HG03520 (cell line): ENCODE data around the gene SLC2A13.

Experiments
- ATAC-seq: cut with Tn5 transposase; IDR thresholded peaks from one replicate; pipeline ENCODE4 v1.9.1; 2021; ENCODE audit warnings: mild to moderate bottlenecking, moderate library complexity; ENCODE audit not compliant: unreplicated experiment

The SLC2A13 gene

DNA sequence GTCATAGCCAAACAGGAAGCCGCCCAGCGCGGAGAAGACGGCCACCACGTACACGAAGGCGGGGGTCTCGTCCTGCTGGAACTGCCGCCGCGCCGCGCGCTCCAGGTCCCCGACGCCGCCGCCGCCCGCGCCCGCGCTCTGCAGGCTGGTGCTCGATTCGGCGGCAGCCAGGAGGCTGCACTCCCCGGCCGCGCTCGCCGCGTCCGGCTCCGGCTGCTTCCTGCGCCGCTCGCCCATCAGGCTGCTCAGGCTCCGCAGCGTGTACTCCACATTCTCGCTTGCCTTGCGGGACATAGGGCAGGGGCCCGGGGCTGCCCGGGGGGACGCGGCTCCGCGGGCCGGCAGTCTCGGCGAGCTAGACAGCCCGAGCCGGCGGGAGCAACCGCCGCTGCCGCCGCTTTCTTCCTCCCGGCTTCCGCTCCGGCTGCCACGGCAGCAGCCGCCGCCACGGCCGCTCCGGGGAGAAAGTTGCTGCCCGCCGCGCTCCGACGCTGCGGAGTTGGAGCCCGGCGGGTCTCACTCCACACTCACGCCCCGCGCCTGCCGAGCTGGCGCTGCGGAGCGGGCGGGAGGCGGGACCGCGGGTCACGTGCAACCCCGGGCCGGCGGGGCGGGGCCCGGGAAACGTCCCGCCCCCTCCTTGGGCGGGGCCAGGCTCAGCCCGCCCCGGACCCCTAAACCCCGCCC lies at the start of gene SLC2A13:
Gene SLC2A13, minus strand, starts transcription at position 567 of the 687 bp plus-strand sequence. Its CDS starts 273 bp downstream, at position 294.
- ATAC-seq = peak; percentile 72

DNA sequence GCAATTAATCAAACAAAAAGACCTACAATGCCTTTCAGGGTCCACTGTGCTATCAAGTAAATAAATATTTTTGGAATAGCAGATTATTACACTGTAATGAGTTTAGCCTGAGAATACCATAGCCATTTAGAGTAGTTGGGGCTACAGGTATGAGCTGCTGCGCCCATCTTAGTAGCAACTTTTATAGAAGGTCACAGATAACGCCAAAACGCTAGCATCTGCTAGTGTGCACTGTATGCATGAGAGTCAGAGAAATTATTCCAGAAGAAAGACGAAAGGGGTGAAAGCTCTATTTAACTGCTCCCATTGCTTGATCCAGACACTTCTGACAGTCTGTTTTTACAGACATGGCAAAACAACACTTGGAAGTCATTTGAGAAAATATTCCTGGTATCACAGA lies 48.5 kb upstream of the SLC2A13 start:
- no peak for ATAC-seq

DNA sequence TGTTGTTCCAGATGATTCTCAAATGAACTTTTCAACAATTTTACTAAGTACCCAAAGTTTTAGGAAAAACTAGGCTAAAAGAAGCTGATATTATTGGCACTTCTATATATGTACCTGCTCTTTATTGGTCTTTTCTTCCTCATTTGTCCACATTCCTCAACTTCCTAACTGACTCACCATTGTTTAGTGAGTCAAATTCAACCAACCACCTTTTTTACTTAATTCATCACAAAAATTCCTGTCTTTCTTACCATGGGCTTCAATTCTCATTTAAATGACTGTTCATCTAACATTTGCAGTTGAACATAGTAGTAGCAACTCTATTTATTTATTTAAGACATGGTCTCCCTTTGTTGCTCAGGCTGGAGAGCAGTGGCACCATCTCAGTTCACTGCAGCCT lies 47.6 kb upstream of the SLC2A13 start:
- no peak for ATAC-seq

DNA sequence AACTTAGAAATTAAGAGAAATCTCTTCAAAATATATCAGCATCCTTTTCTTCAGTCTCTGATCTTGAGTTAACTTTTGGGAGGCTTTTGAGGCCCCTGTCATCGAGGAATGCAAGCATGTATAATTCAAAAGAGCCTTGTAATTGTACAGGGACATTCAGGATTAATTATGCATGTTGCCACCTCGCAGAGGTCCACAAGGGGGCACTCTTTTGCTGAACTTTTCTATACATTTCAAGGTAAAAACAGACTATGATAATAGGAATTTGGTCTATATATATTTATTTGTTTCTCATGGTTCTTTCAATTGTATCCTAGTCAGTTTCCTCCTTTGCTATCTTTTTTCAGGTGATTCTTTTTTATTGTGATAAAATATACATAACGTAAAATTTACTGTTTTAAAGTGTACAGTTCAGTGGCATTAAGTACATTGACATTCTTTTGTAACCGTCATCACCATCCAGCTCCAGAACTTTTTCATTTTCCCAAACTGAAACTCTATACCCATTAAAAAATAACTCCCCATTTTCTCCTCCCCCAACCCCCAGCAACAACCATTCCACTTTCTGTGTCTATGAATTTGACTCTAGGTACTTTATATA lies 47.0 kb upstream of the SLC2A13 start:
- no peak for ATAC-seq

DNA sequence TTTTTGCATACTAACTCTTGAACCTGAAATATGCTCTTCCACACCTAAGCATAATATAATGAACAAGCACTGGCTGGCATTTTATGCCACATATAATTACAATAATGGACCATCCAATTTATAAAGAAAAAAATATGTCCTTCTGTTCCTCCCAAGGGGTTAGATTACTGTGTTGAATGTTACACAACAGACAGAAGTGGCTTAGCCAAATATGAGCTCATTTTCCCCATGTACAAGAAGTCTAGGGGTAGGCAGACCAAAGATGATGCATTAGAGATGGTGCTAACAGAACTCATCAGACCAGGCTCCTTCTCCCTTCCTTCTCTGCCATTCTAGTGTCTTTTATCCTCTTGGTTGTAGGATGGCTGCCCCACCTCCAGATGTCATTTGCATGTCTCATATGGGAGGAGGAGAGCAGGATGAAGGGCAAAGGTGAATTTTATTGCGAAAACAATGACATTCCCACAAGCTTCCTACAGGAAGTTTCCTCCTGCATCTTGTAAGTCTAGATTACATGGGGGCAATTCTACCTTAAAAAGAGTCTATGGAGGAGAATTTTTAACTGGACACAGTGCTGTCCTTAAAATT lies 43.9 kb upstream of the SLC2A13 start:
- ATAC-seq = no peak

DNA sequence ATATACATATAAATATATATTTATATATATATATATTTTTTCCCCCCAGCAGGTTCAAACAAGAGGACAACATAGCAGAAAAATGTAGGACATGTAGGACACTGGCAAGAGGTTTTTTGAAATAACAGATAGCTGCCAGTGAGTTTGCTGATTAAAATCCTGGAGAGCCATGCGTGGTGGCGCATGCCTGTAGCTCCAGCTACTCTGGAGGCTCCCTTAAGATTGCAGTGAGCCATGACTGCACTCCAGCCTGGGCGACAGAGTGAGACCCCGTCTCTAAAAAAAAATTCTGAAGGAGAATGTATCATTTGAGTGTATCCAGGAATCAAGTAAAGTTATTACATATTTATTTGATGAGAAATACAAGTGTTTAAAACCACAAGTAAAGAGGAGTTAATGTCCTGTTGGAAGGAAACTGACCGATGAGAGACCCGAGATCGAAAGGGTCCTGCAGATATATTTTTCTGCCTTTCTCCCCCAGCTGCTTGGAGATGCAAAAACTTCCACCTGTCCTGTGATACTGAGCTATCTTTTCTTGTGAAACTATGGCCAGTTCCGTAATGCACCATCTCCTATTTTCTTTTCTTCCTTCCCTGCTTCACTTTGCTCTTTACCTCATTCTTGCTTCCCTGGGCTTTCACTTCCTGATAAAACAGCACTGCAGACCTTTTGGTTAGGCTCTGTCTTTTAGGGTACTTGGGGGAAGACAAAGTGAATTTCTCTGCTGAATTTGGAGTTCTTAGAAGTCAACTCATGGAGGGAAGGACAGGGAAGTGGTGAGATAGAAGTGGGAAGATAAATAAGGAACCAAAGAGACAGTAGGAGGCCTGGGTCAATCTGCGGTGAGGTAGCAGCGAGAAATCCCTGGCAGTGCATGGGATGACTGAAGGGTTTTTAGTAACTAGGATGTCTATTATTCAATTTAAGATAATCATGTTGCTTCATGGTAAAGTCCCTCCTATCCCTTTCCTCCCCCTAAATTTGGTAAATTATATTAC lies 41.2 kb upstream of the SLC2A13 start:
- ATAC-seq = no peak

DNA sequence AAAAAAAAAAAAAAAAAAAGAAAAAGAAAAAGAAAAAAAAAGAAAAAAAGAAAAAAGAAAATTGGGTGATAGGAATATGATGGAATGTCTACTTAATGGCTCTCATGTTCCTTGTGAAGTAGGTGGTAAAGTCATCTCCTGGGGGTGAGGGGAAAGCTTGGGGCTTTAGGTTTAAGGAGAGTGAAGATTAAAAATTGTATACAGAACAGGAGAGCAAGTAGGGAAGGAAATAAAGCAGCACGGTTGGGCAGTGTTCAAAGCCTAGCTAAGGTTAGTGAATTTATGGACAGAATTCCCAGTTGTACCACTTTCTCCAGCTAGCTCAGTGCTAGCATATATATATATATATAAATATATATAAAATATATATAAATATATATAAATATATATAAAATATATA lies 40.0 kb upstream of the SLC2A13 start:
- ATAC-seq = no peak

DNA sequence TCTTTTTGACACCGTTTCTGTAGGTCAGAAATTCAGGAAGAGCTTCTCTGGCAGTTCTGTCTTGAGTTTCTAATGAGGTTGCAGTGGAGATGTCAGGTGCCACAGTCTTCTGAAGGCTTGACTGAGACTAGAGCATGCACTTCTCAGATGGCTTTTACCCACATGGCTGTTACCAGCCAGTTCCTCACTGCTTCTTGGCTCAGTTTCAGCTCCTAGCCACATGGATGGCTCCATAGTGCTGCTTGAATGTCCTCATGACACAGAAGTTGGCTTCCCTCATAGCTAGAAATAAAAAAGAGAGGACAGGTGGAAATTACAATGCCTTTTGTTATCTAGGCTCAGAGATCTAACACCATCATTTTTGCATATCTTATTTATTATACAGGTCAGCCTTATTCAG lies 38.1 kb upstream of the SLC2A13 start:
- no peak for ATAC-seq

DNA sequence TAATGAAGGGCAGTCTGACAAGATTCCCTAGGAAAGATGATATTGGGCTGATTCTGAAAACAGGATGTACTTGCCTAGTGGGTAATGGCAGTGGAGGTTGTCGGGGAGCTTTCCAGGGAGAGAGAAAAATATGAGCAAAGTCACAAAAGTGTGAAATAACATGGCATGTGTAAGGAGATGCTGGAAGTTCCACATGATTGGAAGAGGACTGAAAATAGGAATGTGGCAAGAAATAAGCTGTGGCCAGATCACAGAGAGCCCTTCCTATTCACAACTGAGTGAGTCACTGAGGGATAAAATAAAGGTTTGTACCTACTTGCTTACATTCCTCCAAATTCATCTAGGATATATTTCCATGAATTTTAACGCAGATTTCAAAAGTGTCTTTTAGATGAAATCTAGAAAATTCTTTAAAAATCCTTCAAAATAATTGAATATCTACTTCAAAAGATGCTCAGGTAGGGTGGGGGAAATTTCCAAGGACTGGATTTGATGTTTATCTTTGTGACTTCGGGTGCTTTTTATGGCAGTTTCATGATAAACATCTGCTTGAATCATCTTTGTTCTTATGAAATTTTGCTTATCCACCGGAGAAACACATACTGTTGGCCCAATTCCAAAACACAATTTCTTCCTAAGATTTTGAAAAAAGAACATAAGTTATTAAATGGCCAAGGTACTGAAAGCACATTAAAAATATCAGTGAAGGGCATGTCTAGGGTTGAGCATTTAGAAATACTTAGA lies 36.3 kb upstream of the SLC2A13 start:
- no peak for ATAC-seq

DNA sequence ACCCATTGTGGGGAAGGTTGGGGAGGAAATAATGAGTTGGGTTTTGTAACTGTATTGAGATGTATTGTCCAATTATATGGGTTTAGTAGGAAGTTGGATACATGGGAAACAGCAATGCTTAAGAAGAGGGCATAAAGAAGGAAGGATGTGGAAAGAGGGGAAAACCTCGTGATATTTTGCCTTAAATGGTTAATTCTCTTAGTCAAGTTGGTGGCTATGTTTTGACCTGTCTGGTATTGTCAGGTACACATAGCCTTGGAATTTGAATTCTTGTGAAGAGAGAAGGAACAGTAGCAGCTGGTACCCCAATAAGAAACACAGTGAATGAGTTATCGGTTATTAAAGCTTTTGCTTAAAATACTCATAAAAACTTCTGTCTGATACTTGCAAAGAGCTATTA lies 32.6 kb upstream of the SLC2A13 start:
- no peak for ATAC-seq

DNA sequence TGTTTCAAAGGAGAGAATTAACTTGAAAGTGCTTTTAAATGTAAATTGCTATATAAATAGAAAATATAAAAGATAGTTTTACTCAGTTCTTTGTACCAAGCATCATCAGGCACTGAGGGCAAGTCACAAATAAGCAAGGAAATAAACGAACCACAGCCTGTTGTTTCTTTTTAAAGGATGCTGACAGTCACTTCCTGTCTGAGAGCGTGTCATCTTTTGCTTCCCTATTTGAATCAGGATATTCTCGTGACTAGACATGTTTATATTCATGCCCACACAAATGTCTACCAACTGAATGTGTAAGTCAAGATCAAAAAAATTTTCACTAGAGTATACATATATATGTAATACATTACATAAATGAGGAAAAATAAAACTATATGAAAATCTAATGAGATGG lies 31.4 kb upstream of the SLC2A13 start:
- ATAC-seq = peak; percentile 74

DNA sequence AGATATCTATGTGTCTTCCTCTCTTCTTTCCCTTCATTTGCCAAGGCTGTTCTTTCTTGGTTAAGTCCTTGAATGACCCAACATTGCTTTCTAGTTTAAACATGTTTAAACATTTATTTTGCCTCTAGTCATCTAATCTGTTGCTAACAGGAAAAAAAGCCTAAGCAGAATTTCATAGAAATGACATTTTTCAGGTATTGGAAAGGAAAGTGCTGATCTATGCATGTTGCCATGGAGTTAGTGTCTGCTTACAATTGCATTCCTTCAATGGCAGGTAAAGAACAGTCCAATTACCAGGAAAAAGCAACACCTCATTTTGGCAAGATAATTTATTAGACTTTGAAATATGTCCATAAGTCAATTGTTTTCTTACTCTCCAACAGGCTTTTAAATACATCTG lies 21.5 kb upstream of the SLC2A13 start:
- no peak for ATAC-seq

DNA sequence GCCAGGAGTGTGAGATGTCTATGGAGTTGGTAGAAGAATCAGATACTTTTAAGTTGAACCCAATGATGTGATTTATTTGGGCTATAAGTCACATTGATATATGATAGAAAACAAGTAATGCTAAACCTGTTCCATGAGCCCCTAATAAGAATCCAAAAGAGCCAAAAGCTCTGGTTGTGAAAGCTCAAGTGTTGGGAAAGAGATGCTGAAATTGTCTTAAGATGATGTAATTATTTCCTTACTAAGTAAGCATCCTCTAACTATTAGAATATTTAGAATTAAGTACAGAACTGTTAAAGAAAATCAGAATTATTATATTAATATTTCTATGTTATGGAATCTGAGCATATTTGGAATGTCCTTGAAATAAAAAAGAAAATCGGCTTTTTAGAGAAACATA lies 17.6 kb upstream of the SLC2A13 start:
- ATAC-seq = no peak

DNA sequence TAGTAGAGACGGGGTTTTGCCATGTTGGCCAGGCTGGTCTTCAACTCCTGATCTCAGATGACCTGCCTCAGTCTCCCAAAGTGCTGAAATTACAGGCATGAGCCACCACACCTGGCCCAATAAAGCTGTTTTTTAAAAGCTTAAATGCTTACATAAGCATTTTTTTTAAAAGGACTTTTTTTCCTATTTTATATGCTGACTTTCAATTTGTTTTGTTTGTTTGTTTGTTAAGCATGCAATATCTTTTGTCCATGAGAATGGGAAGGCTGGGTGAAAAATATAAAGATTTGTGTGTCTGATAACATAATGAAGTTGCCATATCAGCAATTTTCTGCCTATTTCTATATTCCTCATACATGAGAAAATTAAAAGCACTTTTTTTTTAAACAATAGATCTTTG lies 17.0 kb upstream of the SLC2A13 start:
- no peak for ATAC-seq

DNA sequence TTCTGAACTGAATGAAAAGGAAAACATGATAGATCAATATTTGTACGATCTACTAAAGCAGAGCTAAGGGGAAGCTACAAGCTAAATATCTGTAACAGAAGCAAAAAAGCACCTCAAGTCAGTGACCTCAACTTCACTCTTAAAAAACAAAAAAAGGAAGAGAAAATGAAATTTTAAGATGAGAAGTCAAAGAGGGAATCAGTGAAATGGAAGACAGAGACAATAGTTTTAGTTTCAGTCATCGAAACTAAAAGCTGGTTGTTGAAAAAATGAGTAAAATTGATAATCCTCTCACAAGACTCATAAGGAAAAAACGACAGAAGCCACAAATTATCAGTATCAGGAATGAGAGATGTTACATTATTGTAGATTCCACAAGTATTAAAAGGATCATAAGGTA lies 11.9 kb upstream of the SLC2A13 start:
- peak; percentile 93 for ATAC-seq

DNA sequence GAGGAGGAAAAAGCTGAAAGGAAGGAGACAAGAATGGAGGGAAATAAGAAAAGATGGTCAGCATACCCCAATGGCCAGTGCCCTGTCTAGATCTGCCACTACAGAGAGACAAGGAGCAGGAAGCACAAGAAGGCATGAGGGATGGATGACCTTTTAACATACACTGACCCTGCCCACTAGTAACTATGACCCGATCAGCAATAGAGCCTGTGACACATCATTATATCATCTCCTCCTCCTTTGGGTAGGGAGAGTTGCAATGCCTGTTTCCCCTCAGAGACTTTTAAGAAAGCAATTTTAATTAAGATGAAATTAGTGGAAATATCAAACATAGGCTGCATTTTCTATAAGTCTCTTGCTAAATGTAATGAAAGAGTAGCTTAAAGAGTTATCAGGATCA lies 4.7 kb upstream of the SLC2A13 start:
- no peak for ATAC-seq

DNA sequence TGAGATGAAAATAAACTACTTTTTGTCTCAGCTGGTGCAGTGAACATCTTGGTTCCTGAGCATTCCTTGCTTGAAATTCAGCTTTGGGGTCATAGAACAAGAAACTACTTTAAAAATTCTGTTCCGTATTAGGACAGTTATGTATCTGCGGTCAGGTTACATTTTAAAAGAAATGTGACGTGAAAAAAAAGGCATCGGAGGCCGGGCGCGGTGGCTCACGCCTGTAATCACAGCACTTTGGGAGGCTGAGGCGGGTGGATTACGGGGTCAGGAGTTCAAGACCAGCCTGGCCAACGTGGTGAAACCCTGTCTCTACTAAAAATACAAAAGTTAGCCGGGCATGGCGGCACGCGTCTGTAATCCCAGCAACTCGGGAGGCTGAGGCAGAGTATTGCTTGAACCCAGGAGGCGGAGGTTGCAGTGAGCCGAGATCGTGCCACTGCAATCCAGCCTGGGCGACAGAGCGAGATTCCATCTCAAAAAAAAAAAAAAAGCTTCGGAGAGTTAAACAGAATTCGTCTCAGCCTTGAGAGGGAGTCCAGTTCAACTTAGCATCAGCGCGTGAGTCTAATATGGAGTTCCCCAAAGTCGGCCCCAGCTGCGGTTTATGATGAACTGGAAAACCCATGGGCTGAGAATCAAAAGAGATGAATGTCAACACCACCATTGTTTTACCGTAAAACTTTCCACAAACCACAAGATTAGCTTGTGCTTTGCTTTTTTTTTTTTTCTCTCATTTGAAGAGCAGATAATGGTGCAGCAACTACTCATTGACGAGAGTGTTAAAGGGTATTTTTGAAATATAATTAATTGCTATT lies 2.1 kb upstream of the SLC2A13 start:
- no peak for ATAC-seq

DNA sequence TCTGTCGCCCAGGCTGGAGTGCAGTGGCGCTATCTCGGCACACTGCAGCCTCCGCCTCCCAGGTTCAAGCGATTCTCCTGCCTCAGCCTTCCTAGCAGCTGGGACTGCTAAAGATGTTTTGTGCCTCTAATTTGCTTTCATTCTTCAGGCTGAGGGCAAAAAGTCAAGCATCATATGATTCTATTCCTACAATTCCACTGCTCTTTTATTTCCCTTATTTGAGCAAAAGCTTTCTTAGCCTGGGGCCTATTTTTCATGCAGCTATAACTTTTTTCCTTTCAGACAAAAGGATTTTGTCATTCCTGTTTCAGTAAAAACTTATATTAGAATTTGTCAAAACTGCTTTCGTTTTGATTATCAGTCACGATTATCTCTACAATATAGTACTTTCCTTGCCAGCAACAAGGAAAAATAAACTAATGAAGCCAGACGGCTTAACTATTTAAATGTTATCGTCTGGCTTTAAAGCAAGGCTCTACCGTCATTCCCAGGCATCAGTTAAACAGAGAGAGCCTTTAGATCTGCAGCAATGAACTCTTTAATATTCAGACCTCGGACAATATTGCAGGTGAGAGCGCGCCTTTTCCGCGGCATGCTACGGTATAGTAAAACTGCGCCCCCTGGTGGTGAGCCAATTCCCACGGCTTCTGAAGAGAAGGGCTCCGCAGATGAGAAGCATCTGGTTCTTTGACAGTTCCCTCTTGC lies 1.4 kb upstream of the SLC2A13 start:
- peak; percentile 42 for ATAC-seq

DNA sequence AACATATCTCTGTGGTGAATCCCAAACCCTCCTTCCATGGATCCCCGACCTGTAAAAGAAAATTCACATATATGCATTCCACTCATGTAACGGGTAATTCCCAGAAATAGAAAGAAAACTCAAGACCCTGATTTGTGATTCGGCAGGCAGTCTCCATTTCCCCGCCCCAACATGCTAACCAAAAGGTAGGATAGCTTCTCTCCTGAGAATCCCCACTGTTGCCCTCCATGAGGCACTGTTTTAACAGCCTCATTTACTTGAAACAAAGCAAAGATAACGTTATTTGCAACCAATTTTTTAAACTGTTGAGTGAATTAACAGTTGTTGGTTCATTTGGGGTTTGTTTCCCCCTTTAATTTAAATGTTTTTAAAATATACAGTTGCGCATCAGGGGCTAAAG lies 774 bp upstream of the SLC2A13 start:
- ATAC-seq = no peak
